ENCODE data around the gene KPNA2.
"Not testable (repeated sequence)": the region's sequence is repeated elsewhere in the genome, so short reads cannot be mapped to it uniquely, and the experiment has no call there.

KPNA2 gene

GRCh38 chr17:68085771-68086381 lies 50.3 kb downstream of the KPNA2 start:
- H2AFZ ChIP-seq (ENCODE audit: low read length, unreplicated experiment): no peak overlapping the region
- H3K27me3 ChIP-seq (ENCODE audit: insufficient read depth, low read length): no peaks in the 10 kb centered on the region
- H3K79me2 ChIP-seq (ENCODE audit: control insufficient read depth, insufficient read depth, low read length, unreplicated experiment): no peaks in the 10 kb centered on the region
- peaks cover 9% of the 10 kb centered on the region for H3K4me1 ChIP-seq (ENCODE audit: control insufficient read depth, insufficient read depth, low read length, unreplicated experiment)
- no peaks in the 10 kb centered on the region for H3K36me3 ChIP-seq (ENCODE audit: insufficient read depth, low read length)
- no peak overlapping the region for H3K4me3 ChIP-seq (ENCODE audit: low read depth, low read length)
- H3K27ac ChIP-seq (ENCODE audit: low read depth, low read length): no peak overlapping the region

GRCh38 chr17:68086666-68087065 lies 51.1 kb downstream of the KPNA2 start:
- H3K4me3 ChIP-seq (ENCODE audit: low read depth, low read length); H3K4me1 ChIP-seq (ENCODE audit: control insufficient read depth, insufficient read depth, low read length, unreplicated experiment); H3K27me3 ChIP-seq (ENCODE audit: insufficient read depth, low read length); H2AFZ ChIP-seq (ENCODE audit: low read length, unreplicated experiment); H3K36me3 ChIP-seq (ENCODE audit: insufficient read depth, low read length); H3K79me2 ChIP-seq (ENCODE audit: control insufficient read depth, insufficient read depth, low read length, unreplicated experiment); H3K27ac ChIP-seq (ENCODE audit: low read depth, low read length): not testable (repeated sequence)

GRCh38 chr17:68087131-68087623 lies 51.6 kb downstream of the KPNA2 start:
- not testable (repeated sequence) for H3K27ac ChIP-seq (ENCODE audit: low read depth, low read length); H3K36me3 ChIP-seq (ENCODE audit: insufficient read depth, low read length); H3K4me1 ChIP-seq (ENCODE audit: control insufficient read depth, insufficient read depth, low read length, unreplicated experiment); H3K79me2 ChIP-seq (ENCODE audit: control insufficient read depth, insufficient read depth, low read length, unreplicated experiment); H2AFZ ChIP-seq (ENCODE audit: low read length, unreplicated experiment); H3K4me3 ChIP-seq (ENCODE audit: low read depth, low read length); H3K27me3 ChIP-seq (ENCODE audit: insufficient read depth, low read length)

- H2AFZ ChIP-seq (ENCODE audit: low read length, unreplicated experiment): no peak overlapping the region
- no peaks in the 10 kb centered on the region for H3K36me3 ChIP-seq (ENCODE audit: insufficient read depth, low read length)
- peaks cover 9% of the 10 kb centered on the region for H3K4me1 ChIP-seq (ENCODE audit: control insufficient read depth, insufficient read depth, low read length, unreplicated experiment)
- no peaks in the 10 kb centered on the region for H3K27me3 ChIP-seq (ENCODE audit: insufficient read depth, low read length)
- no peak overlapping the region for H3K27ac ChIP-seq (ENCODE audit: low read depth, low read length)
- no peaks in the 10 kb centered on the region for H3K79me2 ChIP-seq (ENCODE audit: control insufficient read depth, insufficient read depth, low read length, unreplicated experiment)
- no peak overlapping the region for H3K4me3 ChIP-seq (ENCODE audit: low read depth, low read length)
Observed at GRCh38 chr17:68087851-68088250, 52.3 kb downstream of the KPNA2 start.

- no peak overlapping the region for H3K27ac ChIP-seq (ENCODE audit: low read depth, low read length)
- no peaks in the 10 kb centered on the region for H3K79me2 ChIP-seq (ENCODE audit: control insufficient read depth, insufficient read depth, low read length, unreplicated experiment)
- H2AFZ ChIP-seq (ENCODE audit: low read length, unreplicated experiment): no peak overlapping the region
- H3K4me1 ChIP-seq (ENCODE audit: control insufficient read depth, insufficient read depth, low read length, unreplicated experiment): peaks cover 9% of the 10 kb centered on the region
- no peak overlapping the region for H3K4me3 ChIP-seq (ENCODE audit: low read depth, low read length)
- no peaks in the 10 kb centered on the region for H3K36me3 ChIP-seq (ENCODE audit: insufficient read depth, low read length)
- no peaks in the 10 kb centered on the region for H3K27me3 ChIP-seq (ENCODE audit: insufficient read depth, low read length)
Observed at GRCh38 chr17:68089881-68090280, 54.3 kb downstream of the KPNA2 start.

- Histone ChIP-seq H3K4me3 (ENCODE audit: low read depth, low read length) (no peak overlapping the region), H2AFZ (ENCODE audit: low read length, unreplicated experiment) (no peak overlapping the region), H3K36me3 (ENCODE audit: insufficient read depth, low read length) (no peaks in the 10 kb centered on the region), H3K4me1 (ENCODE audit: control insufficient read depth, insufficient read depth, low read length, unreplicated experiment) (peaks cover 9% of the 10 kb centered on the region), H3K79me2 (ENCODE audit: control insufficient read depth, insufficient read depth, low read length, unreplicated experiment) (no peaks in the 10 kb centered on the region), H3K27me3 (ENCODE audit: insufficient read depth, low read length) (no peaks in the 10 kb centered on the region), H3K27ac (ENCODE audit: low read depth, low read length) (no peak overlapping the region)
Observed at GRCh38 chr17:68094481-68095078, 59.0 kb downstream of the KPNA2 start.

- H3K27me3 ChIP-seq (ENCODE audit: insufficient read depth, low read length): no peaks in the 10 kb centered on the region
- H2AFZ ChIP-seq (ENCODE audit: low read length, unreplicated experiment): no peak overlapping the region
- no peak overlapping the region for H3K4me3 ChIP-seq (ENCODE audit: low read depth, low read length)
Observed at GRCh38 chr17:68095205-68095811, 59.8 kb downstream of the KPNA2 start.

GRCh38 chr17:68096111-68096510 lies 60.6 kb downstream of the KPNA2 start:
- no peaks in the 10 kb centered on the region for H3K27me3 ChIP-seq (ENCODE audit: insufficient read depth, low read length)
- no peak overlapping the region for H2AFZ ChIP-seq (ENCODE audit: low read length, unreplicated experiment)
- no peak overlapping the region for H3K4me3 ChIP-seq (ENCODE audit: low read depth, low read length)

More at GRCh38 chr17:68095205-68095811, 59.8 kb downstream of the KPNA2 start:
- Histone ChIP-seq H3K27ac (ENCODE audit: low read depth, low read length) (no peak overlapping the region), H3K36me3 (ENCODE audit: insufficient read depth, low read length) (no peaks in the 10 kb centered on the region), H3K79me2 (ENCODE audit: control insufficient read depth, insufficient read depth, low read length, unreplicated experiment) (no peaks in the 10 kb centered on the region), H3K4me1 (ENCODE audit: control insufficient read depth, insufficient read depth, low read length, unreplicated experiment) (peaks cover 3% of the 10 kb centered on the region)

More at GRCh38 chr17:68096111-68096510, 60.6 kb downstream of the KPNA2 start:
- Histone ChIP-seq H3K79me2 (ENCODE audit: control insufficient read depth, insufficient read depth, low read length, unreplicated experiment) (no peaks in the 10 kb centered on the region), H3K36me3 (ENCODE audit: insufficient read depth, low read length) (no peaks in the 10 kb centered on the region), H3K4me1 (ENCODE audit: control insufficient read depth, insufficient read depth, low read length, unreplicated experiment) (no peaks in the 10 kb centered on the region), H3K27ac (ENCODE audit: low read depth, low read length) (no peak overlapping the region)

Measured in ACC112 (cell line).